Activated T-helper 1 cell treated with anti-CD3 and anti-CD28 coated beads, Interleukin-2, amount 50 U/mL, for 16 hours (primary cell): Measurements from ENCODE around the gene PDZD2.
"Not testable (repeated sequence)": the region's sequence is repeated elsewhere in the genome, so short reads cannot be mapped to it uniquely, and the experiment has no call there.

Experiments
- DNase-seq, 2 donors: peaks; one replicate each; pipeline ENCODE4 v3.0.0-alpha.2; 2020; ENCODE audit warnings: low read depth in 1 of 2, low spot score in 1 of 2

PDZD2 gene

GRCh38 chr5:31767335-31768031 lies 128.6 kb downstream of the PDZD2 start:
- DNase-seq: no peak

- no peak for DNase-seq
Measured at GRCh38 chr5:31768046-31768445, 129.1 kb downstream of the PDZD2 start.

- DNase-seq: no peak
Measured at GRCh38 chr5:31768784-31769183, 129.9 kb downstream of the PDZD2 start.

GRCh38 chr5:31769530-31769929 lies 130.6 kb downstream of the PDZD2 start:
- no peak for DNase-seq

- no peak for DNase-seq
Measured at GRCh38 chr5:31770132-31770720, 131.3 kb downstream of the PDZD2 start.

- no peak for DNase-seq
Measured at GRCh38 chr5:31770998-31771397, 132.1 kb downstream of the PDZD2 start.

- DNase-seq: no peak
Measured at GRCh38 chr5:31771500-31771899, 132.6 kb downstream of the PDZD2 start.

GRCh38 chr5:31776294-31776693 lies 137.4 kb downstream of the PDZD2 start:
- not testable (repeated sequence) for DNase-seq

GRCh38 chr5:31776976-31777651 lies 138.2 kb downstream of the PDZD2 start:
- DNase-seq: no peak

GRCh38 chr5:31781772-31782171 lies 142.8 kb downstream of the PDZD2 start:
- no peak for DNase-seq

- DNase-seq: no peak
Measured at GRCh38 chr5:31783086-31783645, 144.2 kb downstream of the PDZD2 start.

GRCh38 chr5:31783731-31784130 lies 144.8 kb downstream of the PDZD2 start:
- no peak for DNase-seq

GRCh38 chr5:31786090-31786631 lies 147.2 kb downstream of the PDZD2 start:
- no peak for DNase-seq

- DNase-seq: no peak
Measured at GRCh38 chr5:31794009-31794408, 155.1 kb downstream of the PDZD2 start.

GRCh38 chr5:31798168-31798567 lies 159.2 kb downstream of the PDZD2 start:
- no peak for DNase-seq

- DNase-seq: no peak
Measured at GRCh38 chr5:31800351-31800750, 161.4 kb downstream of the PDZD2 start.

- no peak for DNase-seq
Measured at GRCh38 chr5:31805785-31806400, 167.0 kb downstream of the PDZD2 start.

GRCh38 chr5:31806561-31806960 lies 167.6 kb downstream of the PDZD2 start:
- DNase-seq: no peak

- DNase-seq: no peak
Measured at GRCh38 chr5:31807789-31808540, 169.0 kb downstream of the PDZD2 start.

GRCh38 chr5:31809050-31809870 lies 170.3 kb downstream of the PDZD2 start:
- DNase-seq: no peak
